Liver (tissue), 3 donors: ENCODE data around the gene MYL12B.

Experiments used
- ATF3 ChIP-seq: IDR thresholded peaks from 2 replicates; pipeline ENCODE4 v1.6.1; 2016; ENCODE audit warnings: antibody characterized with exemption
- EGR1 ChIP-seq, 2 donors: IDR thresholded peaks; 2 replicates each; pipeline ENCODE4 v1.6.1; 2016 to 2018; ENCODE audit warnings: antibody characterized with exemption in 2 of 2, low read depth in 2 of 2
- FOXA1 ChIP-seq: IDR thresholded peaks from 2 replicates; pipeline ENCODE4 v1.6.1; 2016; ENCODE audit warnings: antibody characterized with exemption
- FOXA2 ChIP-seq: IDR thresholded peaks from 2 replicates; pipeline ENCODE4 v1.6.1; 2016; ENCODE audit warnings: antibody characterized with exemption
- GABPA ChIP-seq, 2 donors: IDR thresholded peaks in 1 of 2; conservative IDR thresholded peaks in 1 of 2; 2 replicates each; pipeline ENCODE4 v1.6.1; 2016; ENCODE audit warnings: antibody characterized with exemption in 2 of 2, mild to moderate bottlenecking in 1 of 2, moderate library complexity in 1 of 2
- HNF4G ChIP-seq: IDR thresholded peaks from 2 replicates; pipeline ENCODE4 v1.6.1; 2016; ENCODE audit warnings: antibody characterized with exemption
- JUND ChIP-seq, 2 donors: IDR thresholded peaks; 2 replicates each; pipeline ENCODE4 v1.6.1; 2016; ENCODE audit warnings: antibody characterized with exemption in 2 of 2
- MAX ChIP-seq: IDR thresholded peaks from 2 replicates; pipeline ENCODE4 v1.6.1; 2016; ENCODE audit warnings: antibody characterized with exemption
- RAD21 ChIP-seq, 2 donors: IDR thresholded peaks; 2 replicates each; pipeline ENCODE4 v1.6.1; 2016; ENCODE audit warnings: antibody characterized with exemption in 2 of 2, mild to moderate bottlenecking in 2 of 2
- REST ChIP-seq: IDR thresholded peaks from 2 replicates; pipeline ENCODE4 v1.6.1; 2016; ENCODE audit warnings: antibody characterized with exemption, mild to moderate bottlenecking
- SP1 ChIP-seq: IDR thresholded peaks from 2 replicates; pipeline ENCODE4 v1.6.1; 2018; ENCODE audit warnings: antibody characterized with exemption, mild to moderate bottlenecking
- TAF1 ChIP-seq: conservative IDR thresholded peaks from 2 replicates; pipeline ENCODE4 v1.6.1; 2016; ENCODE audit warnings: antibody characterized with exemption, mild to moderate bottlenecking
- YY1 ChIP-seq: IDR thresholded peaks from 2 replicates; pipeline ENCODE4 v1.6.1; 2016; ENCODE audit warnings: antibody characterized with exemption, mild to moderate bottlenecking
- TF ChIP-seq, protein P1 (sequence below): fragments of 150-350 bp; IDR thresholded peaks from 2 replicates; pipeline ENCODE4 v1.5.1; 2017; ENCODE audit warnings: improper control_type of control experiment, low read depth, low read length; ENCODE audit not compliant: missing input control
- donor health status: healthy.
- donor health status: healthy.

GRCh38 chr18:3286159-3286558 lies 24.2 kb downstream of the MYL12B start:
- TF ChIP-seq, protein P1, sequence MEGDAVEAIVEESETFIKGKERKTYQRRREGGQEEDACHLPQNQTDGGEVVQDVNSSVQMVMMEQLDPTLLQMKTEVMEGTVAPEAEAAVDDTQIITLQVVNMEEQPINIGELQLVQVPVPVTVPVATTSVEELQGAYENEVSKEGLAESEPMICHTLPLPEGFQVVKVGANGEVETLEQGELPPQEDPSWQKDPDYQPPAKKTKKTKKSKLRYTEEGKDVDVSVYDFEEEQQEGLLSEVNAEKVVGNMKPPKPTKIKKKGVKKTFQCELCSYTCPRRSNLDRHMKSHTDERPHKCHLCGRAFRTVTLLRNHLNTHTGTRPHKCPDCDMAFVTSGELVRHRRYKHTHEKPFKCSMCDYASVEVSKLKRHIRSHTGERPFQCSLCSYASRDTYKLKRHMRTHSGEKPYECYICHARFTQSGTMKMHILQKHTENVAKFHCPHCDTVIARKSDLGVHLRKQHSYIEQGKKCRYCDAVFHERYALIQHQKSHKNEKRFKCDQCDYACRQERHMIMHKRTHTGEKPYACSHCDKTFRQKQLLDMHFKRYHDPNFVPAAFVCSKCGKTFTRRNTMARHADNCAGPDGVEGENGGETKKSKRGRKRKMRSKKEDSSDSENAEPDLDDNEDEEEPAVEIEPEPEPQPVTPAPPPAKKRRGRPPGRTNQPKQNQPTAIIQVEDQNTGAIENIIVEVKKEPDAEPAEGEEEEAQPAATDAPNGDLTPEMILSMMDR, result no peak
- TF ChIP-seq EGR1 (IDR thresholded peaks at IDR 0.05; ENCODE audit: low read depth in 2 of 2) (no peak), GABPA (IDR thresholded peaks at IDR 0.05 in 1 of 2, conservative IDR thresholded peaks at IDR 0.05 in 1 of 2) (no peak), YY1 (no peak), SP1 (no peak), REST (no peak), RAD21 (IDR thresholded peaks at IDR 0.05) (no peak), JUND (IDR thresholded peaks at IDR 0.05) (no peak), FOXA1 (no peak), MAX (no peak), TAF1 (no peak), ATF3 (no peak), HNF4G (no peak), FOXA2 (no peak)
